ENCODE measurements around the gene S100A4. TPM values are rescaled to one million over a fixed set of nuclear protein-coding genes. Genes with fewer than 3 reads are reported as not detected.

S100A4 gene
- total RNA-seq, 1 donor: 183 TPM

DNA sequence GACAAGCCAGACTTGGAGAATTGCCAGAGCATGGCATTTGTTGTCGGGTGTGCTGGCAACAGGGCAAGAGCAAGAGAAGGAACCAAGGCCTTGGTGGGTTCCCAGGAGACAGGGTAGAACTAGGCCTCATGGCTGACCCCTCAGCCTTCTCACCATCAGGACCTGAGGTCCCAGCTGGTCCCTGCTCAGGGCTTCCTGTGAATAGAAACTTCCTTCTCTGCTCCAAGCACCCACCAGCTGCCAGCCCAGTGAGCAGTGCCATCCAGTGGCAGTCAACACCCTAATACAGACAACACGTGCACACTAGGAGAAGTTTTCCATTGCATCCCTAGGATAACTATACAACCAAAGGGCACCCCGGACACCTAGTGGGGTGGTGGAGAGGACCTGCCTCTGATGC is 32.6 kb downstream of the S100A4 start:
- no peak for DNase-seq (ENCODE audit: low read depth in 2 of 3, low spot score in 2 of 3)

DNA sequence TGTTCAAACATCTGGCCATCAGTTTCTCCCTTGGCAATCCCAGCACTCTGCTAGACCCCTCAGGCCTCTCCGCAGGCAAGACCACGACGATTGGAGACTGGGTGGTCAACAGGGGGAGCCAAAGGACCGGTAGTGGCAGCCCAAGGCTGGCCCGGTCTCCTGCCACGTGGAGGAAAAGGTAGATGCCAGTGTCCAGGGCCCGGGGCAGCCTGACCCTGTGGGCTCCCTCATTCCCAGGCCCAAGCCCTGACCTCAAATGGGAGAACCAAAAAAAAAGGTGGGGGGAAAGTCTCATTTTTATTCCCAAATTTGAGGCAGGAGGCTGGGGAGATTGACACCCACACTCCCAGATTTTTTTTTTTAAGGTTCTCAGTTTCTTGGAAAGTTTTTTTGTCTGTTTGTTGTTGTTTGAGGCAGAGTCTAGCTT is 34.6 kb downstream of the S100A4 start:
- DNase-seq (ENCODE audit: low read depth in 2 of 3, low spot score in 2 of 3): peak; percentile 59 to 70 (median 65)

DNA sequence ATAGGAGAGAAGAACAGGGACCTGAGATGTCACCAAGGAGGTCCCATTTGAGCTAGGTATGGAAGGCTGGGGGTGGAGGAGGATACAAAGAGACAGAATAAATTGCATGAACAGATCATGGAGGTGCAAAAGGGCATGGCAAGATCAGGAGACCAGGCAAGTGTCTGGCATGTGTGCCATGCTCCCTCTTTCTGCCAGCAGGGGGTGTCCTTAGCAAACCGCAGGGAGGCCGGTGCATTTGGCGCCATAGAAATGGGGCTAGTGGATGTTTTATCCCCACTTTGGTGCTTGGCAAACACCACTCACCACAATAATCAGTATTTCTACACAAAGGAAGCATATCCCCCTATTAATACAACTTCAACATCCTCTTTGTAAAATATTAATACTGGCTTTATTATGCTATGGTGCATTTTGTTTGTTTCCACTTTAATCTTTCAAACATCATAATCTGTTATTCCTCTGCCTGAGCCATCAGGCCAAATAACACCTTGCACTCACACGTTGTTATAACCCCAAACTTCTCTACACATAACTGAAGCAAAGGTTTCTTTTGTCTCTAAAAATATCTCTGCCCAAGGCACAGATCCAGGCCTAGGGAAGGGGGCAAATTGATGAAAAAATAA is 35.8 kb downstream of the S100A4 start:
- peak in 1 of 3 donors; percentile 51 for DNase-seq (ENCODE audit: low read depth in 2 of 3, low spot score in 2 of 3)

DNA sequence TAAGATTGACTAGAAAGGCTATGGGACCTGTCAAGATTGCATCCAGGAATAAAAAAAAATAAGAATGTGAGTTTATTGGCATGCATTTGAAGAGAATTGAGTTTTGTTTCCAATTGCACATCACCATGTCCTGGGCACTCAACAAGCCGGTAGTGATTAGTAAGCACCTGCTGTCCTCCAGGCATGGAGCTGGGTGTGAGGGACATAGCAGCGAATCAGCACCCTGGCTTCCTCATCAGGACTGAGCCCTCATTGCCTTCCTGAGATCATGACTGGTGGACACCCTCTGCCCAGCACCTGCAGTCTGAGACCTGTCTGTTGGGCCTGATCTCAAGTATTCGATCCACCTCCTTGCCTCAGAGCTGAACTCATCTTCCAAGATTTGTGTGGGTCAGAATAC is 36.6 kb downstream of the S100A4 start:
- DNase-seq (ENCODE audit: low read depth in 2 of 3, low spot score in 2 of 3): no peak

DNA sequence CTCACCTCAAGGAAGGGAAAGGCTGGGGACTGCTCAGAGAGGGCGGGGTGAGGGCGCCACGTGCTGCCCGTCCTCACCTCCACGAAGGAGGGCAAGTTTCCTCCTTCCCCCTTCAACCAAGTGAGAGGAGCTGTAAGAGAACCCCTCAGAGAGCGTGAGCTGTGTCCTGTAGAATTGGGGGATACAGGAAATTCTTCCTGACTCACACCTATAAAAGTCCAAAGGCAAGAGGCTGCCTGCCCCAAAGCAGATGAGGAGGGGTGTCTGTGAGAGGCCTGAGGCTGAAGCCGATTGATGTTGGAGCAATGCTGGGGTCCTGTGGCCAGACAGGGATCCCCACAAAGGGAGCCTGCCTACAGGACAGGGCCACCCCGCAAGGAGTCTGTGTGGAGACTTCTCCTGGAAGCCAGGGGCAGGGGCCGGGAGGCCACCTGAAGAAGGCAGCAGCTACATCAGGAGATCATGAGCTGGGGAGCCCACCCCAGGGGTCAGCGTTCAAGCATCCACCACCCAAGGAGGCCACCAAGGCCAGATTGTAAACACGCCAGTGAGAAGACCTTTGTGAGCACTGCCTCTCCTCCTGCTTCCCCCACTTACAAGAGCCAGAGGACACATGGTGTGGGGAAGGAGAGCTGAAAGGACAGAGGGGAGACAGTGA is 37.6 kb downstream of the S100A4 start:
- DNase-seq (ENCODE audit: low read depth in 2 of 3, low spot score in 2 of 3): no peak

- DNase-seq (ENCODE audit: low read depth in 2 of 3, low spot score in 2 of 3): no peak
Observed at GRCh38 chr1:153506831-153507413, 38.7 kb downstream of the S100A4 start.

DNA sequence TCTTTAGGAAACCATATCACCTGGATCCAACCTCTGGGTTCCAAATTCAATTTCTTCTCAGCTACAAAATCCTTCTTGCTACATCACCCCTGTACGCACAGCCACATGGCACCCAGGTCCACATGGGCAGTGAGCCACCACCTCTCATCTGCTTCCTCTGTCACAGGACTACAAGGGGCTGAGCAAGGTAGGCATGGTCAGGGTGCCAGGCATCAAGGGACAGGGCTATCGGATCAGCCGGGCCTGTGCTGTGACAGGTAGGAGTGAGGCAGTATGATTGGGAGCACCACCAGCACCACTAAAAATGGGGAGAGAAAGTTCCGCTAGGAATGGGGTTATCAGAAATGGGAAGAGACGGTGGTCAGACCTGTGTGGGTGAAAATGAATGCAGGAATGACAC is 39.2 kb downstream of the S100A4 start:
- no peak for DNase-seq (ENCODE audit: low read depth in 2 of 3, low spot score in 2 of 3)

GRCh38 chr1:153505576-153505975 is 40.0 kb downstream of the S100A4 start:
- DNase-seq (ENCODE audit: low read depth in 2 of 3, low spot score in 2 of 3): no peak

DNA sequence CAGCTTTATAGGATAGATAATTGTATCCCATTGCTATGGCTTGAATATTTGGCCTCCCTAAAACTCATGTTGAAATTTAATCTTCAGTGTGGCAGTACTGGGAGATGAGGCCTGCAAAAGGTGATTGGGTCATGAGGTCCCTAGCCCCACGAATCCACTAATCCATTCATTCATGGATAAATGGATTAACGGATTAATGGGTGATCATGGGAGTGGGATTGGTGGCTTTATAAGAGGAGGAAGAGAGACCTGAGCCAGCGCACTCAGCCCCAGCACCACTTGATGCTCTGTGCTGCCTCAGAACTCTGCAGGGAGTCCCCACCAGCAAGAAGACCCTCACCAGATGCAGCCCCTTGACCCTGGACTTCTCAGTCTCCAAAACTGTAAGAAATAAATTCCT is 41.8 kb downstream of the S100A4 start:
- DNase-seq (ENCODE audit: low read depth in 2 of 3, low spot score in 2 of 3): no peak

- peak in 1 of 3 donors; percentile 57 for DNase-seq (ENCODE audit: low read depth in 2 of 3, low spot score in 2 of 3)
Observed at GRCh38 chr1:153498746-153499145, 46.9 kb downstream of the S100A4 start.

- DNase-seq (ENCODE audit: low read depth in 2 of 3, low spot score in 2 of 3): no peak
Observed at GRCh38 chr1:153495536-153495935, 50.1 kb downstream of the S100A4 start.

DNA sequence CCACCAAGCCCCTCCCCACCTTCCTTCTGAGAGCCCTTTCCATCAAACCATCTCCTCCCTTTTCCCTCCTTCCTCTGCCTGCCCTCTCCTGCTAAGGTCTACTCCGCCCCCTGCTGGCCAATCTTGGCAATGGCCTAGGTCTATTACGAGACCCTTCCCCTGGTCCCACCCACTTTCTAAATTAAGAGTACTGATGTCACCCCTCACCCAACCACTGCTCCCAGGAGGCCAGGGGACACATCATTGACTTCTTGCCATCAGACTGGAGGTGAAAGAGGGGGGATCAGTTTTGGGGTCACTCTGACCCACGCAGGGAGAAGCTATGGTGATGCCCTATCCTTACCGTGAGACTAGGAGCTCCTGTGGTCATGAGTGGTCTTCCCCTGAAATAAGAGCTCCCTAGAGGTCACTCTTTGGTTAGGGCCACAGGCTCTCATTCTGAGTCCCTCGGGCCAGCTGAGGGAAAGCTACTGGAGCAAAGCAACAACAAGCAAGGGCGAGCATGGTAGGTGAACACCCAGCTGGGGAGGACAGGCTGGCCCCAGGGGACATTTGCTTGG is 50.5 kb downstream of the S100A4 start:
- peak; percentile 35 to 81 (median 69) for DNase-seq (ENCODE audit: low read depth in 2 of 3, low spot score in 2 of 3)

Other genes with a start within 250 kb of the S100A4 start
- not detected for gene PGLYRP3, start 232.9 kb downstream of the S100A4 start, total RNA-seq
- 0.27 TPM for gene PGLYRP4, start 197.0 kb downstream of the S100A4 start, total RNA-seq
- gene S100A9, start 188.0 kb downstream of the S100A4 start, total RNA-seq: 88.9 TPM
- 4.8 TPM for gene S100A12, start 170.2 kb downstream of the S100A4 start, total RNA-seq
- 12.1 TPM for gene S100A8, start 154.7 kb downstream of the S100A4 start, total RNA-seq
- not detected for gene S100A7A, start 129.3 kb downstream of the S100A4 start, total RNA-seq
- not detected for gene S100A7, start 85.2 kb downstream of the S100A4 start, total RNA-seq
- gene S100A6, start 9.8 kb downstream of the S100A4 start, total RNA-seq: 177 TPM
- 0.27 TPM for gene S100A5, start 4.9 kb downstream of the S100A4 start, total RNA-seq
- gene S100A3, start 3.5 kb upstream of the S100A4 start, total RNA-seq: not detected
- 0.27 TPM for gene S100A2, start 20.0 kb upstream of the S100A4 start, total RNA-seq
- 1.1 TPM for gene S100A16, start 67.3 kb upstream of the S100A4 start, total RNA-seq
- not detected for gene S100A14, start 70.5 kb upstream of the S100A4 start, total RNA-seq
- gene S100A13, start 81.7 kb upstream of the S100A4 start, total RNA-seq: 2.7 TPM
- 0.54 TPM for gene S100A1, start 82.6 kb upstream of the S100A4 start, total RNA-seq
- gene CHTOP, start 88.3 kb upstream of the S100A4 start, total RNA-seq: 53.1 TPM
- gene SNAPIN, start 112.9 kb upstream of the S100A4 start, total RNA-seq: 46.0 TPM
- 225 TPM for gene ILF2, start 125.2 kb upstream of the S100A4 start, total RNA-seq
- gene NPR1, start 132.9 kb upstream of the S100A4 start, total RNA-seq: 0.27 TPM
- 57.4 TPM for gene INTS3, start 182.2 kb upstream of the S100A4 start, total RNA-seq
- gene SLC27A3, start 229.6 kb upstream of the S100A4 start, total RNA-seq: 12.7 TPM

Data from hematopoietic multipotent progenitor cell (in vitro differentiated cells).